CD4-positive, alpha-beta T cell treated with Interleukin-10 for 1 hour (primary cell): Measurements from ENCODE around the gene LILRA6.
"Not testable (repeated sequence)": the region's sequence is repeated elsewhere in the genome, so short reads cannot be mapped to it uniquely, and the experiment has no call there.

Experiments
- DNase-seq: peaks from one replicate; pipeline ENCODE4 v3.0.0-alpha.2; 2020

The LILRA6 gene

GRCh38 chr19:54229146-54229545, 13.4 kb downstream of the LILRA6 start:
- no peak for DNase-seq

- not testable (repeated sequence) for DNase-seq
These were observed 18.0 kb downstream of the LILRA6 start for GRCh38 chr19:54224619-54225018.

- not testable (repeated sequence) for DNase-seq
These were observed 18.7 kb downstream of the LILRA6 start for GRCh38 chr19:54223937-54224281.

GRCh38 chr19:54223277-54223936, 19.2 kb downstream of the LILRA6 start:
- DNase-seq: not testable (repeated sequence)

- not testable (repeated sequence) for DNase-seq
These were observed 19.9 kb downstream of the LILRA6 start, which contains the start of gene LILRB3 for GRCh38 chr19:54222474-54223276. Gene LILRB3 (minus strand): TSS chr19:54223007. CDS start chr19:54222976, 31 bp downstream.

- DNase-seq: not testable (repeated sequence)
These were observed 20.6 kb downstream of the LILRA6 start for GRCh38 chr19:54221947-54222346.

- not testable (repeated sequence) for DNase-seq
These were observed 22.9 kb downstream of the LILRA6 start for GRCh38 chr19:54219702-54220101.

GRCh38 chr19:54218960-54219661, 23.5 kb downstream of the LILRA6 start:
- no peak for DNase-seq

GRCh38 chr19:54218259-54218658, 24.3 kb downstream of the LILRA6 start:
- no peak for DNase-seq

GRCh38 chr19:54217517-54218247, 24.9 kb downstream of the LILRA6 start:
- DNase-seq: not testable (repeated sequence)

- no peak for DNase-seq
These were observed 25.7 kb downstream of the LILRA6 start for GRCh38 chr19:54216869-54217268.

- not testable (repeated sequence) for DNase-seq
These were observed 27.9 kb downstream of the LILRA6 start for GRCh38 chr19:54214734-54215133.

GRCh38 chr19:54214217-54214616, 28.4 kb downstream of the LILRA6 start:
- not testable (repeated sequence) for DNase-seq

- no peak for DNase-seq
These were observed 31.4 kb downstream of the LILRA6 start for GRCh38 chr19:54211235-54211634.

- peak; percentile 34 for DNase-seq
These were observed 32.6 kb downstream of the LILRA6 start for GRCh38 chr19:54209811-54210494.

GRCh38 chr19:54209058-54209810, 33.4 kb downstream of the LILRA6 start:
- peak; percentile 12 for DNase-seq

GRCh38 chr19:54208784-54209057, 33.9 kb downstream of the LILRA6 start:
- no peak for DNase-seq

- peak; percentile 58 for DNase-seq
These were observed 34.4 kb downstream of the LILRA6 start for GRCh38 chr19:54207983-54208783.

- no peak for DNase-seq
These were observed 35.0 kb downstream of the LILRA6 start for GRCh38 chr19:54207676-54207982.

- DNase-seq: not testable (repeated sequence)
These were observed 35.4 kb downstream of the LILRA6 start for GRCh38 chr19:54207193-54207592.

- DNase-seq: no peak
These were observed 35.8 kb downstream of the LILRA6 start for GRCh38 chr19:54206831-54207177.
